HepG2 (cell line): ENCODE data around the gene PRPSAP1. TPM values are rescaled to one million over a fixed set of nuclear protein-coding genes. Genes with fewer than 3 reads are reported as not detected.

Source experiments
- EP300 ChIP-seq, 3 experiments: sonication (generic) in 1 of 3; formaldehyde crosslinking in 1 of 3; IDR thresholded peaks; 2 replicates each; pipeline versions ENCODE4 v1.5.1 to v1.6.1; 2011 to 2020; ENCODE audit warnings: low read depth in 2 of 3, low read length in 2 of 3, borderline replicate concordance in 1 of 3, improper control_type of control experiment in 1 of 3, mild to moderate bottlenecking in 1 of 3, missing genetic modification reagents in 1 of 3, moderate library complexity in 1 of 3
- FOXA3 ChIP-seq: IDR thresholded peaks from 2 replicates; pipeline ENCODE4 v1.6.1; 2016; ENCODE audit warnings: missing genetic modification reagents, missing compliant biosample characterization
- GFI1 ChIP-seq: sonication (generic); formaldehyde crosslinking; IDR thresholded peaks from 2 replicates; pipeline ENCODE4 v1.5.0; 2020; ENCODE audit warnings: missing genetic modification reagents, mild to moderate bottlenecking, borderline replicate concordance
- RARA ChIP-seq: IDR thresholded peaks from 2 replicates; pipeline ENCODE4 v1.6.1; 2016; ENCODE audit warnings: missing genetic modification reagents, missing compliant biosample characterization
- SALL1 ChIP-seq: sonication (generic); formaldehyde crosslinking; IDR thresholded peaks from 2 replicates; pipeline ENCODE4 v1.8.0; 2022; ENCODE audit warnings: mild to moderate bottlenecking, missing genetic modification reagents
- SRF ChIP-seq: IDR thresholded peaks from 2 replicates; pipeline ENCODE4 v1.6.1; 2011; ENCODE audit warnings: mild to moderate bottlenecking, low read depth, low read length, moderate library complexity
- ZBTB7A ChIP-seq: sonication (generic); formaldehyde crosslinking; IDR thresholded peaks from 2 replicates; pipeline ENCODE4 v1.8.0; 2022; ENCODE audit warnings: mild to moderate bottlenecking, missing genetic modification reagents
- ZNF318 ChIP-seq: sonication (generic); formaldehyde crosslinking; IDR thresholded peaks from 2 replicates; pipeline ENCODE4 v1.4.0; 2020; ENCODE audit warnings: mild to moderate bottlenecking, missing genetic modification reagents
- ZNF329 ChIP-seq: sonication (generic); formaldehyde crosslinking; IDR thresholded peaks from 2 replicates; pipeline ENCODE4 v1.9.0; 2021; ENCODE audit warnings: low read depth, mild to moderate bottlenecking, missing genetic modification reagents
- ZNF597 ChIP-seq: sonication (generic); formaldehyde crosslinking; IDR thresholded peaks from 2 replicates; pipeline ENCODE4 v1.5.0; 2020; ENCODE audit warnings: missing genetic modification reagents
- polyA plus RNA-seq, 8 experiments: library from polyadenylated mRNA; depleted of rRNA in 3 of 8; stranded (reverse) in 7 of 8; unstranded in 1 of 8; fragments of >200 nt; fragmentation: Illumina TruSeq in 4 of 8; extraction: Trizol in 4 of 8; gene quantifications; 2 replicates each; pipeline versions ENCODE4 v1.2.1 to v1.2.3, GENCODE V29; 2011 to 2016; ENCODE audit warnings: low read depth in 4 of 8, missing spikeins in 1 of 8, mixed read lengths in 1 of 8; ENCODE audit not compliant: insufficient read depth in 1 of 8
- total RNA-seq, 5 experiments: library from RNA; depleted of rRNA; stranded (reverse); fragments of >200 nt; fragmentation: Illumina TruSeq; extraction: Trizol; gene quantifications; 2 replicates each; pipeline ENCODE4 v1.2.3, GENCODE V29; 2016; ENCODE audit warnings: low read depth in 1 of 5
- TF ChIP-seq, protein P1 (sequence below), 2 experiments: fragments of 450-650 bp in 1 of 2; sonication (generic) in 1 of 2; formaldehyde crosslinking; IDR thresholded peaks; 2 replicates each; pipeline versions ENCODE4 v1.5.0 to v1.8.0; 2020 to 2022; ENCODE audit warnings: mild to moderate bottlenecking in 1 of 2, missing genetic modification reagents in 1 of 2
- TF ChIP-seq, protein P2 (sequence below): sonication (generic); formaldehyde crosslinking; conservative IDR thresholded peaks from 2 replicates; pipeline ENCODE4 v1.4.0; 2020; ENCODE audit warnings: mild to moderate bottlenecking, missing genetic modification reagents, moderate library complexity
- TF ChIP-seq, protein P3 (sequence below): sonication (generic); formaldehyde crosslinking; IDR thresholded peaks from 2 replicates; pipeline ENCODE4 v1.4.0; 2020; ENCODE audit warnings: mild to moderate bottlenecking, missing genetic modification reagents

PRPSAP1 gene
- total and polyA plus RNA-seq, 2 of the 13 experiments (the other 11 are each of a cell fraction or from before 2014, with no cell fraction given): 91.1 to 314 TPM

- TF ChIP-seq SALL1 (CRISPR knock-in tag) (peak; percentile 37; the same call in 1 of the 2 replicates), EP300 (IDR thresholded peaks at IDR 0.05; ENCODE audit: low read depth in 2 of 2, low read length in 2 of 2) (peak in 1 of 2 experiments; percentile 58; a peak in 2 of 4 replicates), EP300 (CRISPR knock-in tag; IDR thresholded peaks at IDR 0.05; ENCODE audit: borderline replicate concordance) (peak; percentile 50; the same call in 1 of the 2 replicates), RARA (CRISPR knock-in tag) (peak; percentile 59), ZBTB7A (no peak), ZNF329 (CRISPR knock-in tag) (no peak), ZNF597 (CRISPR knock-in tag) (no peak), FOXA3 (CRISPR knock-in tag) (peak; percentile 52; the same call in 1 of the 2 replicates), SRF (no peak), GFI1 (CRISPR knock-in tag) (no peak), ZNF318 (CRISPR knock-in tag) (no peak)
- TF ChIP-seq, protein P1, sequence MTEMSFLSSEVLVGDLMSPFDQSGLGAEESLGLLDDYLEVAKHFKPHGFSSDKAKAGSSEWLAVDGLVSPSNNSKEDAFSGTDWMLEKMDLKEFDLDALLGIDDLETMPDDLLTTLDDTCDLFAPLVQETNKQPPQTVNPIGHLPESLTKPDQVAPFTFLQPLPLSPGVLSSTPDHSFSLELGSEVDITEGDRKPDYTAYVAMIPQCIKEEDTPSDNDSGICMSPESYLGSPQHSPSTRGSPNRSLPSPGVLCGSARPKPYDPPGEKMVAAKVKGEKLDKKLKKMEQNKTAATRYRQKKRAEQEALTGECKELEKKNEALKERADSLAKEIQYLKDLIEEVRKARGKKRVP (CRISPR knock-in tag; IDR thresholded peaks at IDR 0.05): peak; percentile 49 to 99; a peak in 3 of 4 replicates
- TF ChIP-seq, protein P2, sequence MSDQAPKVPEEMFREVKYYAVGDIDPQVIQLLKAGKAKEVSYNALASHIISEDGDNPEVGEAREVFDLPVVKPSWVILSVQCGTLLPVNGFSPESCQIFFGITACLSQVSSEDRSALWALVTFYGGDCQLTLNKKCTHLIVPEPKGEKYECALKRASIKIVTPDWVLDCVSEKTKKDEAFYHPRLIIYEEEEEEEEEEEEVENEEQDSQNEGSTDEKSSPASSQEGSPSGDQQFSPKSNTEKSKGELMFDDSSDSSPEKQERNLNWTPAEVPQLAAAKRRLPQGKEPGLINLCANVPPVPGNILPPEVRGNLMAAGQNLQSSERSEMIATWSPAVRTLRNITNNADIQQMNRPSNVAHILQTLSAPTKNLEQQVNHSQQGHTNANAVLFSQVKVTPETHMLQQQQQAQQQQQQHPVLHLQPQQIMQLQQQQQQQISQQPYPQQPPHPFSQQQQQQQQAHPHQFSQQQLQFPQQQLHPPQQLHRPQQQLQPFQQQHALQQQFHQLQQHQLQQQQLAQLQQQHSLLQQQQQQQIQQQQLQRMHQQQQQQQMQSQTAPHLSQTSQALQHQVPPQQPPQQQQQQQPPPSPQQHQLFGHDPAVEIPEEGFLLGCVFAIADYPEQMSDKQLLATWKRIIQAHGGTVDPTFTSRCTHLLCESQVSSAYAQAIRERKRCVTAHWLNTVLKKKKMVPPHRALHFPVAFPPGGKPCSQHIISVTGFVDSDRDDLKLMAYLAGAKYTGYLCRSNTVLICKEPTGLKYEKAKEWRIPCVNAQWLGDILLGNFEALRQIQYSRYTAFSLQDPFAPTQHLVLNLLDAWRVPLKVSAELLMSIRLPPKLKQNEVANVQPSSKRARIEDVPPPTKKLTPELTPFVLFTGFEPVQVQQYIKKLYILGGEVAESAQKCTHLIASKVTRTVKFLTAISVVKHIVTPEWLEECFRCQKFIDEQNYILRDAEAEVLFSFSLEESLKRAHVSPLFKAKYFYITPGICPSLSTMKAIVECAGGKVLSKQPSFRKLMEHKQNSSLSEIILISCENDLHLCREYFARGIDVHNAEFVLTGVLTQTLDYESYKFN: peak; percentile 40; the same call in 1 of the 2 replicates
- TF ChIP-seq, protein P3, sequence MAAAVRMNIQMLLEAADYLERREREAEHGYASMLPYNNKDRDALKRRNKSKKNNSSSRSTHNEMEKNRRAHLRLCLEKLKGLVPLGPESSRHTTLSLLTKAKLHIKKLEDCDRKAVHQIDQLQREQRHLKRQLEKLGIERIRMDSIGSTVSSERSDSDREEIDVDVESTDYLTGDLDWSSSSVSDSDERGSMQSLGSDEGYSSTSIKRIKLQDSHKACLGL (CRISPR knock-in tag): no peak
These were observed 8.2 kb downstream of the PRPSAP1 start (continued) for GRCh38 chr17:76345377-76345974.
